Measurements from ENCODE around the gene AXL.

DNA sequence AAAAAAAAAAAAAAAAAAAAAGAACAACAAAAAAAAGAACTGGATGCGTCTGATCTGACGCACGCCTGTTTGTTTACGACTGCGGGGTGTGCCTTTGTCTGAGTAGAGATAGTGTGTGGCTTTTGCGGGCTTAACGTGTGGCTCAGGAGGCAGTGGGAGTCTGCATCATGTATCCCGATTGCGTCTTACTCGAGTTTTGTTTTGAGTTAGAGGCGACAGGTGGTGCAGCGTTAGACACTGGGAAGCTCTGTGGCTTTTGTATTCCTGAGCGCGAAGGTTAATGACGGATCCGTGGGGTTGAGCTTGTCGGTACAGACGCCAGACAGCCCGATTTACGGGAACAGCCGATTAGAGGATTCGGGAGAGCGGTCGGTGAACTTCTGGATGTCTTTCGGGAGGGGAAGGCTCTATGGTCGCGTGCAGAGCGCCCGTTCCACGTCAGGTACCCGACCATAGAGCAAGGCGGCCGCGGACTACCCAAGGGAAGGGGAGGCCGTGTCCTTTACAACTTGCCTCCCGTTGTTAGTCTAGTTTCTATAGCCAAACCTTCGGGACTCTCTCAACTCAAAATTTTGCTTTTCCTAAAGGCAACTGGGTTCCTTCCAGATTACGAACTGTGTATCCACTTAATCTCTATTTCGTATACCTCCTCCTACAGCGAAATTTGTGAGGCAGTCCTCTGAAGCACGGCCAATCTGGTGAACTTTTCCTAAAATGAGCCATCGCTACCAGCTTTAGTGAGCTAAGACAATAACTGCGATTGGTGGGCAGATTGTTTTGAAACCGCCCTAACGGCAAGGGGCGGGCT, 44.2 kb downstream of the AXL start:
- no peak; the same call in 1 of the 2 replicates for TF ChIP-seq TAF1 (IDR thresholded peaks at IDR 0.05; ENCODE audit: low read depth)
- TF ChIP-seq RAD21 (IDR thresholded peaks at IDR 0.05; ENCODE audit: low read depth), result no peak
- no peak for TF ChIP-seq TCF12 (IDR thresholded peaks at IDR 0.05; ENCODE audit: low read depth)
- no peak for TF ChIP-seq EP300 (IDR thresholded peaks at IDR 0.05; ENCODE audit: borderline replicate concordance)
- TF ChIP-seq, protein P1, sequence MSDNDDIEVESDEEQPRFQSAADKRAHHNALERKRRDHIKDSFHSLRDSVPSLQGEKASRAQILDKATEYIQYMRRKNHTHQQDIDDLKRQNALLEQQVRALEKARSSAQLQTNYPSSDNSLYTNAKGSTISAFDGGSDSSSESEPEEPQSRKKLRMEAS (IDR thresholded peaks at IDR 0.05), result no peak
- no peak for TF ChIP-seq NFIC (IDR thresholded peaks at IDR 0.05)
- TF ChIP-seq EGR1 (IDR thresholded peaks at IDR 0.05), result no peak
- TF ChIP-seq FOXM1 (IDR thresholded peaks at IDR 0.05; ENCODE audit: borderline replicate concordance, low read depth), result no peak; the same call in 1 of the 2 replicates
- TF ChIP-seq, protein P2, sequence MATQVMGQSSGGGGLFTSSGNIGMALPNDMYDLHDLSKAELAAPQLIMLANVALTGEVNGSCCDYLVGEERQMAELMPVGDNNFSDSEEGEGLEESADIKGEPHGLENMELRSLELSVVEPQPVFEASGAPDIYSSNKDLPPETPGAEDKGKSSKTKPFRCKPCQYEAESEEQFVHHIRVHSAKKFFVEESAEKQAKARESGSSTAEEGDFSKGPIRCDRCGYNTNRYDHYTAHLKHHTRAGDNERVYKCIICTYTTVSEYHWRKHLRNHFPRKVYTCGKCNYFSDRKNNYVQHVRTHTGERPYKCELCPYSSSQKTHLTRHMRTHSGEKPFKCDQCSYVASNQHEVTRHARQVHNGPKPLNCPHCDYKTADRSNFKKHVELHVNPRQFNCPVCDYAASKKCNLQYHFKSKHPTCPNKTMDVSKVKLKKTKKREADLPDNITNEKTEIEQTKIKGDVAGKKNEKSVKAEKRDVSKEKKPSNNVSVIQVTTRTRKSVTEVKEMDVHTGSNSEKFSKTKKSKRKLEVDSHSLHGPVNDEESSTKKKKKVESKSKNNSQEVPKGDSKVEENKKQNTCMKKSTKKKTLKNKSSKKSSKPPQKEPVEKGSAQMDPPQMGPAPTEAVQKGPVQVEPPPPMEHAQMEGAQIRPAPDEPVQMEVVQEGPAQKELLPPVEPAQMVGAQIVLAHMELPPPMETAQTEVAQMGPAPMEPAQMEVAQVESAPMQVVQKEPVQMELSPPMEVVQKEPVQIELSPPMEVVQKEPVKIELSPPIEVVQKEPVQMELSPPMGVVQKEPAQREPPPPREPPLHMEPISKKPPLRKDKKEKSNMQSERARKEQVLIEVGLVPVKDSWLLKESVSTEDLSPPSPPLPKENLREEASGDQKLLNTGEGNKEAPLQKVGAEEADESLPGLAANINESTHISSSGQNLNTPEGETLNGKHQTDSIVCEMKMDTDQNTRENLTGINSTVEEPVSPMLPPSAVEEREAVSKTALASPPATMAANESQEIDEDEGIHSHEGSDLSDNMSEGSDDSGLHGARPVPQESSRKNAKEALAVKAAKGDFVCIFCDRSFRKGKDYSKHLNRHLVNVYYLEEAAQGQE (IDR thresholded peaks at IDR 0.05; ENCODE audit: low read depth), result no peak
- TF ChIP-seq YY1 (IDR thresholded peaks at IDR 0.05; ENCODE audit: low read depth), result no peak
- no peak for TF ChIP-seq CREB1 (IDR thresholded peaks at IDR 0.05; ENCODE audit: low read depth)
- TF ChIP-seq CEBPB (IDR thresholded peaks at IDR 0.05), result no peak
- TF ChIP-seq ZBTB7A (IDR thresholded peaks at IDR 0.05; ENCODE audit: low read depth), result no peak
- TF ChIP-seq, protein P3, sequence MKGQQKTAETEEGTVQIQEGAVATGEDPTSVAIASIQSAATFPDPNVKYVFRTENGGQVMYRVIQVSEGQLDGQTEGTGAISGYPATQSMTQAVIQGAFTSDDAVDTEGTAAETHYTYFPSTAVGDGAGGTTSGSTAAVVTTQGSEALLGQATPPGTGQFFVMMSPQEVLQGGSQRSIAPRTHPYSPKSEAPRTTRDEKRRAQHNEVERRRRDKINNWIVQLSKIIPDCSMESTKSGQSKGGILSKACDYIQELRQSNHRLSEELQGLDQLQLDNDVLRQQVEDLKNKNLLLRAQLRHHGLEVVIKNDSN (IDR thresholded peaks at IDR 0.05), result no peak
